HPDE6-E6E7 (cell line): ENCODE results near the gene SFXN5.
A peak's percentile ranks its signal among the peaks of the same experiment; 100 is the strongest.

Source experiments
- DNase-seq: peaks from one replicate; pipeline ENCODE4 v3.0.0; 2011; ENCODE audit warnings: missing footprints; ENCODE audit errors: extremely low spot score

SFXN5 gene

DNA sequence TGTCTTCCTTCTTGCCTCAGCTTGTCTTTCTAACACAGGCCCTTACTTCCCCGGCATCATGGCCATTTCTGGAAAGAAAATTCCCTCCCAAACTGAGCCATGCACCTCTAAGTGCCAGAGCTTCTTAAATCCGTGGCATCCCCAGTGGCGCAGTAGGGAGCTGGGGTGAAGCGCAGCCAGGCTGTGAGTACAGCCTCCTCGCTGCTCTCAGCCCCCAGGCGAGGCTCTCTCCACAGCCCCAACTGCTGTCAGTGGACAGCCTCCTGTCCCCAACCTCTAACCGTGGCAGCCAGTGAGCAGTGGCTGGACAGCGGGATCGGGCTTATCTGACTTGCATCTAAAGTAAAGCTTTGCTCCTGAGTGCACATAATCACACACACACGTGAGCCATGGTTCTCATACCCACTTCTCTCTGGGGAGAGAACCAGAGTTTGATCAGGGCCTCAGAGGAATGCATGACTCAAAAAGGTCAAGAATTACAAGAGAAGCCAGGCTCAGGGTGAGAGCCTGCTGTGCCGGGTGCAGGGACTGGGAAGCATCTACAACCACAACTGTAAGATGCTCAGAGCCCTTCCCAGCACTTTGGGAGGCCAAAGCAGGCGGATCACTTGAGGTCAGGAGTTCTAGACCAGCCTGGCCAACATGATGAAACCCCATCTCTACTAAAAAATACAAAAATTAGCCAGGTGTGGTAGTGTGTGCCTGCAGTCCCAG, 50.7 kb downstream of the SFXN5 start:
- DNase-seq = no peak

DNA sequence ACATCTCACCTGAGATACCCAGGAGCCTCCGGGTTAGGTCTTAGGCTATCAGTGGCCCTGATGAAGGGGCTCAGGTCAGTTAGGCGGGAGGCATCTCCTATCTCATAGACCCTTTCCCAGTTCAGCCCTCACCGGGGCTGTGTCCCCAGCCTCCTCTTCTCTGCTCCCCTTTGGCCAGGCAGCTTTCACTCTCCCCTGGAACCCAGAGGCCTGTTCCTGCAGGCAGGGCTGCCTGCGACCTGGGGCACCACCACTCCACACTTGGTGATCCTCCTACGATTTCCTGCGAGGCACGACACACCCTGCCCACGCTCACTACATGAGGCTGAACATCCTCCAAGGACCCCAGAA, 51.2 kb downstream of the SFXN5 start:
- DNase-seq = no peak

DNA sequence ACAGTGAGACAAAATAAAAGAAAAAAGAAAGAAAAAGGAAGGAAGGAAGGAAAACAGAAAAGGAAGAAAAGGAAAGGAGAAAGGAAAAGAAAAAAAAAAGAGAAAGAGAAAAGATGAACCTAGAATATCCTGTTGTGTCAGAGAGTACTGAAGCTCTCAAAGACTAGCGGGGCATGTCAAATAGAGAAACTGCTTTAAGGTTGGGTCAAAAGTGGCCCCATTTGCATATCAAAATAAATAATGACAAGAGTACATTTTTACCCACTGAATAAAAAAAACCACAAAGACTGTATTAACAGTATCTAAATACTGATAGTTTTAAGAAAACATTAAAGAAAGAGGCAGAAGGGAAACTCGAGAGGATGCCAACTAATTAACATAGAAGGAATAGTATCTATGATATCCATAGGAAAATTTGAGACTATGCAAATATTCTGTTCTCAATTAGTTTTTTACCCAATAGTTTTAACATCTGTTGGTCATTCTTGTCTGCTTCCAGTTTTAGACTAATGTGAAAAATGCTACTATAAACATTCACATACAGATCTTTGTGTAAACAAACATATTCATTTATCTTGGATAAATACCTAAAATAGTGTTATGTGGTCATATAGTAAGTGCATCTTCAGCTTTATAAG, 53.2 kb downstream of the SFXN5 start:
- no peak for DNase-seq

DNA sequence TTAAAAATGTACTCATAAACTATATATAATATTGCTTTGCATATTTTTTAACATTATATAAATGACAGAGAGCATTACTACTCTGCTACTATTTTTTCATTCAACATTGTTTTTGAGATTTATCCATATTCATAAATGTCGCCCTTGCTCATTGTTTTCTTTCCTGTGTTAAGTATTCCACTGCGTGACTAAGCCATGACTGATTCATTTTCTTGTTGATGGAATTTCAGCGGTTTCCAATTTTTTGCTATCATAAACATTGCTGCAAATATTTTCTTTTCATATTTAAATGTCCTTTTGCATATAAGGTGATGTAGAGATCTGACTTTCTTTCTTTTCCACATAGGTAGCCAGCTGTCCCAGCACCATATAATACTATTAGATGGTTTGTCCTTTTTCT, 57.6 kb downstream of the SFXN5 start:
- DNase-seq = no peak

DNA sequence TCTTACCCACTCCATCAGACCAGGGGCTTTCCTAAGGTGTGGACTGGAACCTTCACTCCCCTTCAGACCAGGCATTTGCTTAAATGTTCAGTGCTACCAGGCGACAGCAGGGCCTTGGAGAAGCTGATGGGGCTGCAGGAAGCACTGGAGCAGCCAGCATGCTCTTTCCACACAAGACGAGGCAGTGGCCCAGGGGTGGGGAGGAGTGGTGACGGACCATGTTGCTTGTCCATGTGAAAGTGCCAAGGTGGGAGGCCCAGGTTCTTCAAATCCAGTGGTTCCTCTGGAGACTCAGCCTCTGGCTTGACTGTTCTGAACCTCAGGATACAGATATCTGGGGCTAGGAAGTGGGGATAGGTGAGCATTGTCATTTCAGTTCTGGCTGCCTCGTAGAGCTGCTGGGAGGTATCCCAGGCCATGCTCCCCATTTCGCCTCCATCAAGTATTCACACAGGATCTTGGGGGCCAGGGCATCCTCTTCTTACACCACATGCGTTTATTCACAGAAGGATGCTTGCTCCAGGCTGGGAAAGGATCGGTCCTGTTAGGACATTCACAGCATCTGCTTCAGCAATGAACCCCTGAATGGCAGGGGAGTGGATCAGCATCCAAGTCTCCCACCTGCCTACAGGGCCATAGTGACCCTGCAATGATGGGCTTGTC, 62.2 kb downstream of the SFXN5 start:
- no peak for DNase-seq

DNA sequence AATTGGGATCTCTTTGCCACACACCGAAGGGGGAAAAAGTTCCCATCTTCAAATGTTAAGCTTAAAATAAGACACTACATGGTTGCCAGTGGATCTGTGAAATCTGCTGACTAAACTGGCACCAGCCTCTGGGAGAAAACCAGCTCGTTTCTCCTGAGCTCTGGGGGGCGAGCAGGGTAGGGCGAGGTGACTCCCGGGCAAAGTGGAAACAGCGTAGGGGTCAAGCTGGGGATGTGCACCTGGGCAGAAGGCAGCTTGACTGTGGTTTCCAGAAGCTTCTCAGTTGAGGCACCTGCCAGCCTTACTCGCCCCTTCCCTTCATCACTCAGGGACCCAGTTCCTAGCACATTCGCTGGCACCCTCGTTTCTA, 62.8 kb downstream of the SFXN5 start:
- DNase-seq = no peak

DNA sequence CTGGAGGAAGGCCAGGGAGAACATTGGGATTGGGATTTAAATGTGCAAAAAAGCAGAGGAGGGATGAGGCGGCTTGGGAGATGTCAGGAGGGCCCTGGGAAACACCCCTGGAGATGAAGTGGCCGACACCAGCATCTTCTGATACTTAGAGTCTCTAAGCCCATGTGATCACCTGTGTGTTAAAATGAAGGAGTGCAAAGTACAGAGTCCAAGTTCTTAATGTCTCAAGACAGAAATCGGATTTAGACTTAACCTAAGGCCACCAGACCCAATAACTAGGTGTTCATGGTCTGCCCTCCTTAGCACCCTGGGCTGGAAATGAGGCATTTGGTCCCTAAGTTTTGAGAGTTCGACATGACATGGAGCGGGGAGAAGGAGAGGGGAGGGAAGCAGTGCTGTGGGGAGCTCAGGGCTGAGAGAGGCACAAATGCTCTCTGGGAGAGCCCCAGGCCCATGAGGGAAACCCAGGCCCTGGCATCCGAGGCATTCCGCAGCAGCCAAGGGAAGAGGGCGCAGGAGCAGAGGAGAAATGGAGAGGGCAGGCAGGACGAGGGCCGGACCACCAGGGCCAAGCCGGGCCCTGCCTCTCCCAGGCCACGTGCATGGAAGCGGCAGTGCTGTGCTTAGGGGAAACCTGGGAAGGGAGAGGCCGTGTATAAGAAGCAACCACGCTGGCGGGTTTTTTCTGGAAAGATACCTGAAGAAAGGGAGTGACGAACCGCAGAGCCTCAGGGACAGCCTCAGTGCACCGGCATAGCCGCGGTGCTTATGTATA, 63.3 kb downstream of the SFXN5 start:
- no peak for DNase-seq

DNA sequence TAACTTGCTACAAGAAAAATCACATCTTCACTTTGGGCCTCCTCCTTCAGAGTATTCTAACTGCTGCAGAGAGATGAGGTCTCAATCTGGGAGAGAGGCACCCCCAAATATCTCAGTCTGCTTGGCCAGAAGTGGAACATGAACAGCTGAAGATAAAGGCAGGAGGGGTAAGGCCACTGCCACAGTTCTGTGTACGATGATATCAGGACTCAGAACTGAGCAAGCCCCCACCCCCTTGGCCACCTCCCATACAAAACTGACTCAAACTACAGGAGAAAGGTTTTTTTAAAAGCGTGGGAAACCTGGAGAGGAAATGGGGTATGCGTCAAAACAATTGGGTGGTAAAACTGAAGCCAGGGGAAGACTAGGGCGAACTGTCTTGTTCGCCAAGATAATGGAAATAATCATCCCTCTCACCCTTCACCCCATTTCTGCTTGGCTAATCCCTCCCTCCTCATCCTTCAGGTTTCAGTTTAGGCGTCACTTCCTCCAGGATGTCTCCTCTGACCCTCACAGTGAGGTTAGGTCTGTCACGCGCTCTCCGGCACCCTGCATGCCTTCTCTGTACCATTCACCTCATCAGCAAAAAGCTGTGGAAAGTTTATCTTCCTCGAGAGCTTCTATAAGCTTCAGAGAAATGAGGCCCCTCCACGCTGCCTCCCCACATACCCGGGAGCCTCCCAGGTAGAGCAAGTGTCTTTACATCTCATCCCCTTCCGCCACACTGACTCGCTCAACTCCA, 64.4 kb downstream of the SFXN5 start:
- no peak for DNase-seq

DNA sequence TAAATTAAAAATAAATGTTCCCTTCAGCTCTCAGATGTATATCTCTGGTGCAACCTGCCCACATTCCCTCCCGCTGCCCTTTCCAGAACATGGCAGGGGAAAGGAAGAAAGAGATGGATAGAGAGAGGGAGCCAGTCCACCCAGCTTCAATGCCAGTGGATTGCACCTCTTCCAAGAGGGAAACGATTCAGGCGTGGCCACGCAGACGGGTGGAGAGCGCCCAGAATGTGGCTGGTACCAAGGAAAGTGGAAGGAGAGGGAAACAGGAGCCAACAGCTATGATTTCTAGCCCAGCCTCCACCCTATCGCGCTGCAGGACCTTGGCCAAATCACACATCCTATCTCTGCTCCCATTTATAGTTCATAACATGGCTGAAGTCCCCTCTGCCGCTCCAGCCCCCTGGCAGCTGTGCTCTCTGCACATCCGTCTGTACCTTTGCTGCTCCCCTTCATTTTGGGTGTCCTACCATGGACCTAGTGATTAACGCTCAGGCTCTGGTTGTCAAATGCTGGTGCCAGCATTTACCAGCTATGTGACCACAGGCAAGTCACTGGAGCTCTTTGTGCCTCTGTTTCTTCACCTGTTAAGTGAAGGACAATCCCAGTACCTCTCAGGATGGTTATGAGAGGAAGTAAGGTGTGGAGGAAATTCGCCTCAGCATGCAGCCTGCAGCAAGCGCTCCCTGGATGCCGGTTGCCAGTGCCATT, 66.5 kb downstream of the SFXN5 start:
- no peak for DNase-seq

DNA sequence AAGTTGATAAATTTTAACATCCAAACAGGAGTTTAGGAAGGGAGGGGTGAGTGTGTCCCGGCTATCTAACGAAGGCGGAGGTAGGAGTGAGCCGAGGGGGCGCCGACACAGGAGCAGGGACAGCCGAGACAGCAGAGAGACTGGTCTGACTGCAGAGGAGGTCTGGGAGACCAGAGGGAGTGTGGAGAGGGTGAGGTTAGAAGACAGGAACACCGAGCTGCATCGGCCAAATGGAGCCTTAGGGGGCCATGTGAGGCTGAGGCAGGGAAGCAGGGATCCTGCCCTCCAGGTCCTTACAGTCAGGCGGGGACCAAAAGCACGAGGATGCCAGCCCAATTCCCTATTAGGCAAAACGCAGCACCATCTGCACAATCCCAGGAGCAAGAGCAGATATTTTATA, 67.0 kb downstream of the SFXN5 start:
- DNase-seq = no peak

DNA sequence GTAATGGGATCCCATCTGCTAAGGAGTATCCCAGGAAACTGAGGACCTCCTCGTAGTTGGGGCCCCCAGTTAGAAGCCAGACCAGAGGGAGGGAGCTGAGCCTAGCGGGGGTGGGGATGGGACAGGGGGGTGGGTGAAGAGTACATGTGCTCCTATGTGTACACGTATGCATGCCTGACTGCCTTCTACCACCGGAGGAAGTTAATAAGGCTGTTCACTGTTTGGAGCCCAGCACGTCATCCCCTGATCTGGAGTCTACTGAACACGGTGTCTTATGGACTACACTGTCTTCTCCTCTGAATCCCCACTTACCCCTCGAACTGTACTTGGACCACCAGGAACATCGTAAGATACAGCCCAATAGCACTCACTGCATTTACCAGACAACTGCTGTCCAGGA, 68.5 kb downstream of the SFXN5 start:
- DNase-seq = no peak

DNA sequence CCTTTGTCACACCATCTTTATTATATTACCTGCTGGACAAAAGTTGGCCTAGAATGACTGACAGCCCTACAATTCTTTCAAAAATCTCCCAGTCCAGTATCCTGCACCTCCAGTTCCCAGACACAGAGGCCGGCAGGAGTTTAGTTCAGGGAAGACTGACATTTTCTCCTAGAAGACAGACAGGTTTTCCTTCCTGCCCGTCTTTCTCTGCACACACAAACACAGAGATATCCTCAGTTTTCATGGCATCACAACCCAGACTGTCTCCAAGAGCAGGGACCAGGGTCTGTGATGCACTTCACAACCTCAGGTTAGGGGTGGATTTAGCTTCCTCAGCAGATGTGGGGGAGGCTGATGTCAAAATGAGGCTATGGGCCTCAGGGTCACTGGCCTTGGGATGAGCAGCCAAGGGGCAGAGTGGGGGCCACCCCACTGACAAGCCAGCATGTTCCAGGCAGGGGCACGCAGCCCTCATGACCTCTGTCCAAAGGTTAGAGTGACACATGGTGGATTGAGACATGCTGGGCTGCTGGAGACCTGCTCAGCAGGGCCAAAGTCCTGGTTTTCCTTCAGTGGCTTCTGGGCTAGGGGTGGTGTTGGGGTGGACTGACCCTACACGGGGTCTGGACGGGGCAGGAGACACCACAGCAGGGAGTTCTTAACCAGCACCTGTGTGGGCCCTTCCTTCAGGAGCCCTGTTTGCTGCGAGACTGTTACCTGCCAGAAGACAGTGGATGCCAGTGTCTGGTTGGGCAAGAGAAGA, 70.5 kb downstream of the SFXN5 start:
- DNase-seq = no peak

DNA sequence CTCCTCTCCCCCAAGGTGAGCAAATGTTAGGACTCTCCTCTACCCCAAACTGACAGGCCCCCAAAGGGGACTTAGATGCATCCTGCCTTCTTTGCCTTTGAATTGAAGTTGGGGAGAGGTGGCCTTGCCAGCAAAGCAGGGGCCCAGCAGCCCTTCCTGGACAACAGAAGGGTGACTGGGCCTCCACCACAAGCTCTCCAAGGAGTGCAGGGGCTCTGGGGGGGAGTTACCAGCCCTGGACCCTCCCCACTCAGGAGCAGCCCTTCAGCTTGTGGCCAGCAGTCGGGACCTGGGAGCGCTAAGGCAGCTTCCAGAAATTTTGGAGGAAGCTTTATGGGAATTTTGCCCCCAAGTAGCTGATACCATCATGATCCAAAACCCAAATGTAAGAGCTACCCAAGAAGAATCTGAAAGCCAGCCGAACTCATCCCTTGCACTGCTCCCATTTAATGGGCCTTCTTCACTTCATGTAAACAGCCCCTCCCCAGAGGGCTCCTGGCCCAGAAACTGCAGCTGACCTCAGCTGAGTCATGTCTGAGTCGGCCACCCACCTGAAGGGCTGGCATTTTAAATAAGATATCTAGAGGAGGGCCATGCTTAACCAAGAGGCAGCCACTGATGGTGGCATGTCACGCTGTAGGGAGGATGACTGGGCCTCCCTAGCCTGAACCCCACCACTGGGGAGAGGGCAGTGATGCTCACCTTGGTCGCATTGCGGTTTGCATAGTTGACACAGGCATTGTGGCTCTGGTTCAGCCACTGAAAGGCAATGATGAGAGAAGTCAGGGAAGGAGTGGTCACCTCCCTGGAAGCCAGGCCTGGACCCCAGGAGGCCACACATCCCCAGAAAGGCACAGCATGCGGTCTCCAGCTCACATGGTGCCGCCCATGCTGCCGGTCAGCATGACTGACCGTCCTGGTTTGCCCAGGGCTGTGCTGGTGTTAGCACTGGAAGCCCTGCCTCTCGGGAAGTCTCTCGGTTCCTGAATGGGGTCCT, 71.5 kb downstream of the SFXN5 start:
- peak; percentile 16 for DNase-seq

DNA sequence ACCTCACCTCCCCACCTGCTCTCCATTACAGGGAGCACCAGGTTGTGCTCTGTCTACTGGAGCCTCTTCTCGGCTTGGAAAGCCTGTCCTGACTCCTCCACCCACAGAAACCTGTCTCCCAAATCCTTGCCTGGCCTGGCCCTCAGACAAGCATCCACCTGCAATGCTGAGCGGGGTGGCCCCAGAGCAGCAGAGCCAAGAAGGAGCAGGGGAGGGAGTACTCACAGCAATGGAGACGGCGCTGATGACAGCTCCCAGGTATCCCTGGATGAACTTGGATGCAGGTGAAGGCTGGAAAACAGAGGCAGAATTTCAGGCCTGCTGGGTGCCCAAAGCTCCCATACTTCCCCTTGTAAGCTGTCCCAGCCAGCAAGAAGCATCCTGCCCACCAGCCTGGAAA, 72.8 kb downstream of the SFXN5 start:
- DNase-seq = no peak

DNA sequence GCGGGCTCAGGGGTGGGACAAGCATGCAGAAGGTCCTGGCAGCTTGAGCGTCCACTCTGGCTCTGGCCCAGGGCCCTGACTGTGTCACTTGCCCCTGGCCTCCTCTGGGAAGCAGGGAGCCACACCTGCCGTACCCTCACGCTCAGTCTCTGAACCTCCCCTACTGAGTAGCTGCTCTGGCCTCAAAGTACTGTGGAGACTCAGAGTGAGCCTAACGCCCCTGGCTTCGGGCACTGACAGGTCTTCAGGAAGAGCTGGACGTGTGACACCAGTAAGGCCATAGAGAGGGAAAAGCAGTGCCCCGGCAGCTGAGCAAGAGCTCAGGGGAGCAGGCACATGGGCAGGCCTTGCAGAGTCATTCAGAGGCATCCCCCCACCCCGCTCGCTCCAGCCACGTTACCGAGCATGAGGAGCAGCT, 73.3 kb downstream of the SFXN5 start:
- DNase-seq = no peak

DNA sequence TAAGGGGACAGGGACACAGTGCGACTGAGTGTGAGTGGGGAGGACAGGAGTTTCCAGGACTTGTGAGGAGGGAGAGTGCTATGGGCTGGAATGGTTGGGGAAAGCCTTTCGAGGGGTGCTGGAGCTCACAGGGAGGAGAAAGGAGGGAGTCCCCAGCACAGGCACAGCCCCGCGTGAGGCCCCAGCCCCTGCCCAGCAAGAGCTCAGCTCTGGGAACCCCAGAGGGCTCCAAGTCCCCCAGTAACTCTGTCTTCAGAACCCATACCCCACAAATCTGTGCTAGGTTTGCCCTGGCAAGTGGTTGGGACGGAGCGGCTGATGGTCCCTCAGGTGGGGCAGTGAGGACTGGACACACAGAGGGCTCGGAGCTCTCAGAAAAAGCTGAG, 75.4 kb downstream of the SFXN5 start:
- DNase-seq = no peak

DNA sequence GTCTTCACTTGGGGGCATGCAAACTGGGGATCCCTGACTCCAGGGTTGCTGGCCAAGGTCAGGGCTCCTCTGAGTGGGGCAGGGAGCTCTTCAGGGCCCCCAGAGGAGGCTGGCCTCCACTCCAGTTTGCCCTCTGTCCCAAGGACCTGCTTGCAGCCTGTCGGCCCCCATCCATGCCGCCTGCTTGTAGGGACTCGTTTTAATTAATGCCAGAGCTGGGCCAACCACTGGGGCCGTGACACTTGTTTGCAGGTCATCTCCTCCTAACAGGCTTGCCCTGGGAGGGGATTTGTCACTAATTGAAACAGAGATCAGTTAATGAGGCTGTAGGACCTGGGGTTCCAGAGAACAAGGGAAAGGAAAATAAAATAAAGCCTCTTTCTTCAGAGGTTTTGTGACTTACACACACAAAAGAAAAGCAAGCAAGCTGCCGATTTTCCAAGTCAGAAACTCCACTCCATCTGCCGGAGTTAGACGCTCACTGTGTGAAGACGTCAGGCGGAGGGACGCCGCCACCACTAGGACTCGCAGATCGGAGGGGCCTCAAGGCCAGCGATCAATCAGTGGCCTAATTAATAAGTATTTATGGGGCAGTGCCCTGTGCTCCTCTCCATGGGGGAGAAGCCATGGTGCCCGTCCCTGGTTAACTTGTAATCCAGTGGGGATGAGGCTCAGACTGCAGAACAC, 75.9 kb downstream of the SFXN5 start:
- DNase-seq = no peak

DNA sequence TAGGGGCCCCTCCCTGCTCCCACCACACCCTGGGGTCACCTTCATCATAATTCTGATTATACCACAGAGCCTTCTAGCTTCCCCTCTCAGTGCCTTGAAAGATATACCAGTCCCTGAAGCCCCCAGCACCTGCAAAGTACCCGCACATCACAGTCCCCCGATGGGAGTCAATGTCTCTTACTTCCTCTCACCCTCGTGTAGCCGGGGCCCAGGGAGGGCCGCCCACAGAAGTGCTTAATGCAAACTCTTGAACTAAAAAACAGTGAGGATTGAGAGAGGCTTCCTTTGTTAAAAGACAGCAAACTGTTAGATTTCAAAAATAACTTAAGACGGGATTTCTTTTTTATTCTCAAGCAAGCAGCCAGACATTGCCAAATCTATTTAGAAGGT, 76.5 kb downstream of the SFXN5 start:
- DNase-seq = no peak
